ENCODE measurements around the gene SMARCAL1.
A peak's percentile ranks its signal among the peaks of the same experiment; 100 is the strongest.

SMARCAL1 gene

DNA sequence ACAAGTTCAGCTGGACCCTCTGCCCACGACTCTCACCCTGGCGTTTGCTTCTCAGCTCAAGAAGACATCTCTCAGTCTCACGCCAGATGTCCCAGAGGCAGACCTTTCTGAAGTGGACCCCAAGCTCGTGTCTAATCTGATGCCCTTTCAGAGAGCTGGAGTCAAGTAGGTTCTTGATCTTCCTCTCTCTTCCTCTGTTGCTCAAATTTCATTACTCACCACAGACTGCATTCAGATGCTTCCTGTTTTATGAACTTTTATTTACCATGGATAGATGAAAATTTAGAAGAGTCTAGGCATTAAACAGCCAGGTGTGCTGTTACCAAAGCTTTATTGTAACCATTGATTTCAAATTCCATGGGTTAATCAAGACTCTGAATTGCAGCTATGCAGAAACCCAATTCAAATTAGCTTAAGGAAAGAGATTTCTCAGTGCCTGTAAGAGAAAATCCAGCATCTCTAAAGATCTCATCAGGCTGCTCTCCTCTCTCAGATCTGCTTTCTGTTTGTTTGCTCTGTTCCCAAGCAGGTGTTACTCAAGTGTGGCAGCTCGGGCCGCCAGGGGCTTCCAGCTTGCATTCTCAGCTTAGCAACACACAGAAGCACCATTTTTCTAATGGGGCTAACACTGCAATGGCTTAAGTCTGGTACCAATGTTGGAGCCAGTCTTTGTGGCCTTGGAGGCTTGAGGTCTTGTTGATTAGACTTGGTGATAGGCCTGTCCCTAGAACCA lies 16.5 kb downstream of the SMARCAL1 start:
- DNase-seq: no peak

DNA sequence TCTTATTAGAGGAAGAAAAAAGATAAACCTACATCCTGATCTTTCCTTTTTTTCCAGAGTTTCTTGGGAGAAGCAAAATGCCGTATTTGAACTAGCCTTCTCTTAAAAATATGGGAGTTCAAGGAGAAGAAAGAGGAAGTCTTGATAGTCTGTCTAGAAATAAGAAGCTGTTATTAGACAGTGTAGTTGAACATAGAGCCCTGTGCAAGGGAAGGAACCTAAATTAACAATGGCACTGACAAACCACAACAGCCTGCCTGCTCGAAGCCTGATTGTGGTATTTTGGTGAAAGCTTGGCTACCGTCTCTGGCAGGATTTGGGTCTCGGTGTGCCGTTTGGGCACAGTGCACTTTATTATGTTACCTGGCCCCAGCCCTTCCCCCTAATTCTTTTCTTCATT lies 17.1 kb downstream of the SMARCAL1 start:
- DNase-seq: no peak

- DNase-seq: no peak
These were observed 18.7 kb downstream of the SMARCAL1 start for GRCh38 chr2:216430811-216431530.

- DNase-seq: no peak
These were observed 19.2 kb downstream of the SMARCAL1 start for GRCh38 chr2:216431531-216431856.

- peak; percentile 81 for DNase-seq
These were observed 24.1 kb downstream of the SMARCAL1 start for GRCh38 chr2:216436383-216436782.

GRCh38 chr2:216441308-216442010 lies 29.2 kb downstream of the SMARCAL1 start:
- no peak for DNase-seq

GRCh38 chr2:216445501-216445900 lies 33.2 kb downstream of the SMARCAL1 start:
- no peak for DNase-seq

- DNase-seq: no peak
These were observed 34.1 kb downstream of the SMARCAL1 start for GRCh38 chr2:216446343-216446742.

GRCh38 chr2:216447293-216447692 lies 35.0 kb downstream of the SMARCAL1 start:
- DNase-seq: no peak

DNA sequence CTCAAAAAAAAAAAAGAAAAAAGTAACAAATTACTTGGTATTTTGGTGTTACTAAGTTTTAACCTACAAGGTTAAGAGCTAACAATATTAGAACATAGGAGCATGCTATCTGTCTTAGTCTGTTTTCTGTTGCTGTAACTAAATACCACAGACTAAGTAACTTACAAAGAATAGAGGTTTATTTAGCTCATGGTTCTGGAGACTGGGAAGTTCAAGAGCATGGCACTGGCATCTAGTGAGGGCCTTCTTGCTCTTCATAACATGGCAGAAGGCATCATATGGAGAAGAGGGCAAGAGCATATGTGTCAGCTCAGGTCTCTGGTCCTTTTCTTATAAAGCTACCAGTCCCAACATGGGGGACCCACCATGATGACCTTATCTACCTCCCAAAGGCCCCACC lies 36.5 kb downstream of the SMARCAL1 start:
- DNase-seq: no peak

- DNase-seq: no peak
These were observed 38.1 kb downstream of the SMARCAL1 start for GRCh38 chr2:216450346-216450745.

GRCh38 chr2:216450784-216451183 lies 38.5 kb downstream of the SMARCAL1 start:
- no peak for DNase-seq

GRCh38 chr2:216453955-216454614 lies 41.8 kb downstream of the SMARCAL1 start:
- no peak for DNase-seq

DNA sequence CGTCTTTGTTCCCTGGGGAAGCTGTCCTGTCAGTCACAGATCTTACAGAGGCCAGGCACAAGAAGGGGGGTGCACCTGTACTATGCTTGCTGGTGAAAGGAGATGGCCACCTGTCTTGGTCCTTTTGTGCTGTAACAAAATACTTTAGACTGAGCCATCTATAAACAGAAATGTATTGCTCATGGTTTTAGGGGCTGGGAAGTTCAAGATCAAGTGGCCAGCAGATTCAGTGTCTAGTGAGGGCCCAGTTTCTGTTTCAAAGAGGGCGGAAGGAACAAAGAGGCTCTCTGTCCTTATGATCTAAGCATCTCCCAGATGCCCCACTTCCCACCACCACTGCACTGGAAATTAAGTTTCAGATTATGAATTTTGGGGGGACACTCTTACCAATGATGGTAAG lies 50.9 kb downstream of the SMARCAL1 start:
- DNase-seq: no peak

DNA sequence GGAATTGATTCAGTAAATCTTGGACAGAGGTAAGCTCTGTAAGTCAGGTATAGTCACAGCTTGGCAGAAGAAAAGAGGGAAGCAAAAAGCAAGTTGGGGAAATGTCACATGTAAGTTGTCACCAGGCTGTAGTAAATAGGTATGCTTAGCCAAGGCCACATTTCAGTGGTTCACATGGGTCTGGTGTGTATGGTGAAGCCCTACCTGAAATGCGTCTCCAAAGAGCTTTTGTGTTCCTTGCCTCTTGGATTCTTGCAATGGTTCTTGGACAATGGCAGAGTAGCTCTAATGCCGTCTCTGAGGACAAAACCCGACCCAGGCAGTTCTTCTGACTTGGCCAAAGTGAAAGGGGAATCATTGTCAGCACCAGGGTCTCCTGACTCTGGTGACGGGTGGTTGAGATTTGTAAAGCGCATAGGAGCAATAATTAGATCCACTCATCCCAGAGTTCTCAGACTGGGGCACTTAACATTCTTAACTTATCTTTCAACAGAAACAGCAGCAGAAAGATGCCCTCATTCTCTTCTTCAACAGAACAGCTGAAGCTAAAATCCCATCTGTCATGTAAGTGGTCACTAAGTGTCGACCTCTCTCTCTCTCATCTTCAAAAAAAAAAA lies 51.9 kb downstream of the SMARCAL1 start:
- no peak for DNase-seq

GRCh38 chr2:216465579-216466195 lies 53.4 kb downstream of the SMARCAL1 start:
- no peak for DNase-seq

DNA sequence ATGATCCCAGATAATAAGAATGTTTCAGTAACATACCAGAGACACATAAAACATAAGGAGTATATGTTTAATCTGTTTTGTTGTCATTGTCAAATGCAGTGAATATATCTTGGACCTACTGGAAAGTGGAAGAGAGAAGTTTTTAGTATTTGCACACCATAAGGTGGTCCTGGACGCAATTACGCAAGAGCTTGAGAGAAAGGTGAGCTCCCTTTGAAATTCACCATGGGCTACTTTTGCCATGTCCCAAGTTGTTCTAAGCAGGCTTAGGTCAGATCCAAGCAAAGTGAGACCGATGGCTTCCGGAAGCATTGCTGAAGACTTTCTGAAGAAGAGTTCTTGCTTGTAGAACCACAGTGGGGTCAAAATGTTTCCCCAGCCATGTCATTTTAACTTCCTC lies 55.6 kb downstream of the SMARCAL1 start:
- DNase-seq: no peak

DNA sequence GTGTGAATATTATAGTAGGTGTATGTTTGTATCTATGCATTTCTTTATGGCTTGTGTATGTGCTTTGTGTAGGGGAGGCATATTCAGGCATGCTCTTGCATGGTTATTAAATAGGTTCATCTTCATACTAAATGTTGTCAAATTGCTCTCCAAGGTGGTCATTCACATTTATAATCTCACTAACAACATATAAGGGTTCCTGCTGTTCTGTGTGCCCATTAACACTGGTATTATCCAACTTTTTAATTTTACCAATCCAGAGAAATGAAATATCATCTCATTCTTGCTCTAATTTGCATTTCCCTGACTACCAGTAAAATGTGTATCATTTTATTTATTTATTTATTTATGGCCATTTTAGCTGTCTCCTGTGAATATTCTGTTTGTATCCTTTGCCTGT lies 57.4 kb downstream of the SMARCAL1 start:
- DNase-seq: no peak

DNA sequence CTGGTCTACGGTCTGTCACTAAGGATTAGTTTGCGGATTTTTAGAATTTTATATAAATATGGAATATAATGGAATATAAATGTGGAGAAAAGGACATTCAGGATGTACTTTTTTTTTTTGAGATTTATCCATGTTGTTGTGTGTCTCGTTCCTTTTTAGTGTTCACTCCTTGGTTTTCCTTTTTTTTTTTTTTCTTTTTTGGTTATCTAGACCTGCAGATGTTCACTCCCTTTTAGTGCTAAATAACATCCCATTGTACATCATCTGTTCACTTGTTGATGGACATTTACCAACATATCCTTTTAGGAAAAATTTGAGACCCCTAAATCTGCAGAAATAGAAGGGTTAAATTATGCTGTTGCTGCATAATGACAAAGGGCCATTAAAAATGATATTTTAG lies 60.9 kb downstream of the SMARCAL1 start:
- no peak for DNase-seq

DNA sequence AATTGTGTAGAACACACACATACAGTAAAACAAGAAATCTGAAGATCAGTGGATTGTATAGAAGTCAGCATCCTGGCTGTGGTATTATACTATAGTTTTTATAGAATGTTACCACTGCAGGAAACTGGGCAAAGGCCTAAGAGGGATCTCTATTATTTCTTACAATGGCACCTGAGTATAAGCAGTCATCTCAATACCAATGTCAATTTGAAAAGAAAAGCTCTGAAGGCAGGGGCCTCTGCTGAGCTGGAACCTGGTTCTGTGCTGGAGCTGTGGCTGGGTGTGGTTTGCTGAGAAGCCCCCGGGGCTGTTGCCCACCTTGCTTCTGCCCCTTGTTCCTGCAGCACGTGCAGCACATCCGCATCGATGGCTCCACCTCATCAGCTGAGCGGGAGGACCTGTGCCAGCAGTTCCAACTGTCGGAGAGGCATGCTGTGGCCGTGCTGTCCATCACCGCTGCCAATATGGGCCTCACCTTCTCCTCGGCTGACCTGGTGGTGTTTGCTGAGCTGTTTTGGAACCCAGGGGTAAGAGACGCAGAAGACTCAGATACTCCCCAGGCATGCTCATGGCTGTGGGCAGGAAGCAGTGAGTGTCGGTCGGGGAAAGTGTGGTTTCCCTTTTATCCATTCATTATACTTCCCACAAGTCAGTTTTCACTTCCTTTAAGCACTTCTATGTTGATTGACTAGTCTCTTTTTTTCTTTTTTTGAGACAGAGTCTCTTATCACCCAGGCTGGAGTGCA lies 62.8 kb downstream of the SMARCAL1 start:
- DNase-seq: no peak

- DNase-seq: no peak
These were observed 63.5 kb downstream of the SMARCAL1 start for GRCh38 chr2:216475767-216476166.
